Gastroesophageal sphincter (tissue), 4 donors: ENCODE data around the gene MISP3. TPM values are rescaled to one million over a fixed set of nuclear protein-coding genes. Genes with fewer than 3 reads are reported as not detected.

ENCODE experiments used
- ATAC-seq: fragments of 150-250 bp; one replicate; pipeline ENCODE4 v1.9.1; 2016; ENCODE audit warnings: mild to moderate bottlenecking, moderate library complexity
- H3K27ac ChIP-seq, 4 donors: fragments of 200-600 bp; sonication (generic) in 3 of 4; 1 replicate in 3 of 4; 2 replicates in 1 of 4; pipeline ENCODE4 v1.5.1; 2016 to 2019
- H3K27me3 ChIP-seq: fragments of 200-600 bp; sonication (generic); one replicate; pipeline ENCODE4 v1.5.1; 2019
- H3K36me3 ChIP-seq, 2 donors: fragments of 200-600 bp; sonication (generic); one replicate each; pipeline ENCODE4 v1.5.1; 2019; ENCODE audit warnings: control low read depth in 1 of 2
- H3K4me1 ChIP-seq, 3 donors: fragments of 200-600 bp; sonication (generic); 1 replicate in 2 of 3; 2 replicates in 1 of 3; pipeline ENCODE4 v1.5.1; 2016 to 2019; ENCODE audit warnings: control low read depth in 2 of 3
- H3K4me3 ChIP-seq, 2 donors: fragments of 200-600 bp; sonication (generic); one replicate each; pipeline ENCODE4 v1.5.1; 2019; ENCODE audit warnings: mild to moderate bottlenecking in 1 of 2, moderate library complexity in 1 of 2
- H3K9me3 ChIP-seq, 3 donors: fragments of 200-600 bp; sonication (generic); one replicate each; pipeline ENCODE4 v1.5.1; 2017 to 2019; ENCODE audit warnings: control low read depth in 2 of 3
- EP300 ChIP-seq: sonication (generic); formaldehyde crosslinking; IDR thresholded peaks from one replicate; pipeline ENCODE4 v1.6.1; 2017; ENCODE audit warnings: antibody characterized with exemption, mild to moderate bottlenecking
- POLR2A ChIP-seq, 2 donors: fragments of 450-650 bp; IDR thresholded peaks; one replicate each; pipeline ENCODE4 v1.6.1; 2017; ENCODE audit warnings: antibody characterized with exemption in 2 of 2, mild to moderate bottlenecking in 2 of 2, moderate library complexity in 1 of 2
- POLR2AphosphoS5 ChIP-seq: sonication (generic); formaldehyde crosslinking; IDR thresholded peaks from one replicate; pipeline ENCODE4 v1.6.1; 2017; ENCODE audit warnings: antibody characterized with exemption
- WGBS, 2 donors: methylation state at CpG; one replicate each; pipeline ENCODE4 v1.1.5; 2018; ENCODE audit warnings: low coverage in 1 of 2; 5-methylcytosine and 5-hydroxymethylcytosine counted together
- total RNA-seq, 4 donors: library from RNA; depleted of rRNA; stranded (reverse); fragments of >200 nt; gene quantifications; one replicate each; pipeline ENCODE4 v1.1.0, GENCODE V29; 2016
- TF ChIP-seq, protein P1 (sequence below), 4 experiments: fragments of 200-600 bp in 2 of 4; fragments of 450-650 bp in 2 of 4; sonication (generic) in 1 of 4; IDR thresholded peaks; one replicate each; pipeline ENCODE4 v1.5.1; 2017 to 2019; ENCODE audit warnings: antibody characterized with exemption in 4 of 4, mild to moderate bottlenecking in 2 of 4, moderate library complexity in 2 of 4

Gene MISP3
- total RNA-seq, 4 donors from 2014 or later: 2.7 to 9.5 (median 5.6) TPM

GRCh38 chr19:14054721-14055120, 17.9 kb upstream of the MISP3 start:
- no peak for ATAC-seq
- 63% methylated on average over 6 of the region's 11 CpGs; no CpG with 5 or more reads in 1 of the 2 donors for WGBS, 2 donors
- TF ChIP-seq POLR2A (IDR thresholded peaks at IDR 0.05) (no peak), POLR2AphosphoS5 (no peak), EP300 (no peak)
- TF ChIP-seq, protein P1, sequence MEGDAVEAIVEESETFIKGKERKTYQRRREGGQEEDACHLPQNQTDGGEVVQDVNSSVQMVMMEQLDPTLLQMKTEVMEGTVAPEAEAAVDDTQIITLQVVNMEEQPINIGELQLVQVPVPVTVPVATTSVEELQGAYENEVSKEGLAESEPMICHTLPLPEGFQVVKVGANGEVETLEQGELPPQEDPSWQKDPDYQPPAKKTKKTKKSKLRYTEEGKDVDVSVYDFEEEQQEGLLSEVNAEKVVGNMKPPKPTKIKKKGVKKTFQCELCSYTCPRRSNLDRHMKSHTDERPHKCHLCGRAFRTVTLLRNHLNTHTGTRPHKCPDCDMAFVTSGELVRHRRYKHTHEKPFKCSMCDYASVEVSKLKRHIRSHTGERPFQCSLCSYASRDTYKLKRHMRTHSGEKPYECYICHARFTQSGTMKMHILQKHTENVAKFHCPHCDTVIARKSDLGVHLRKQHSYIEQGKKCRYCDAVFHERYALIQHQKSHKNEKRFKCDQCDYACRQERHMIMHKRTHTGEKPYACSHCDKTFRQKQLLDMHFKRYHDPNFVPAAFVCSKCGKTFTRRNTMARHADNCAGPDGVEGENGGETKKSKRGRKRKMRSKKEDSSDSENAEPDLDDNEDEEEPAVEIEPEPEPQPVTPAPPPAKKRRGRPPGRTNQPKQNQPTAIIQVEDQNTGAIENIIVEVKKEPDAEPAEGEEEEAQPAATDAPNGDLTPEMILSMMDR (IDR thresholded peaks at IDR 0.05): no peak

DNA sequence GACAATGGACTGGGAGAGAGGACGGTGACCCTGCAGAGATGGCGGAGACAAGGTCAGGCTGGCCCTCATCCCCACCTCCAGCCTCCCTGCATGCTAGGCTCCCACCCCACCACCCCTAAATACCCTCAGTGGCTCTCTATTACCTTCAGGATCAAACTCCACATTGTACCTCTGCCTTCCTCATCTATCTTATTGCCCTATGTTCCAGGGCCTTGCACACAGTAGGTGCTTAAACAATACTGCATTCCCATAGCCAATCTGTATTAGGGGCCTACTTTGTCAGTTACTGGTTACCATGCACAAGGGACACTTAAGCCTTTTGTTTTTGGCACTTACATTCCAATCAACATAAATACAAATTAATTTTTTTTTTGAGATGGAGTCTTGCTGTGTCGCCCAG, 17.2 kb upstream of the MISP3 start:
- 80 to 90% methylated on average over 1 to 2 of the region's 3 CpGs for WGBS, 2 donors
- Histone ChIP-seq H3K4me3 (no peak overlapping the region), H3K27me3 (peaks cover 33% of the 10 kb centered on the region), H3K4me1 (peaks cover 0 to 28% (median 10%) of the 10 kb centered on the region in 3 donors), H3K9me3 (peaks cover 0 to 9% (median 0%) of the 10 kb centered on the region in 3 donors), H3K36me3 (peaks cover 0 to 7% of the 10 kb centered on the region in 2 donors), H3K27ac (no peak overlapping the region)
- TF ChIP-seq, protein P1 (IDR thresholded peaks at IDR 0.05): no peak
- TF ChIP-seq POLR2AphosphoS5 (no peak), POLR2A (IDR thresholded peaks at IDR 0.05) (no peak), EP300 (no peak)
- no peak for ATAC-seq

More at GRCh38 chr19:14054721-14055120, 17.9 kb upstream of the MISP3 start:
- Histone ChIP-seq H3K27me3 (peaks cover 27% of the 10 kb centered on the region), H3K36me3 (peaks cover 0 to 7% of the 10 kb centered on the region in 2 donors), H3K9me3 (peaks cover 0 to 9% (median 0%) of the 10 kb centered on the region in 3 donors), H3K4me3 (no peak overlapping the region), H3K27ac (no peak overlapping the region), H3K4me1 (peaks cover 0 to 28% (median 10%) of the 10 kb centered on the region in 3 donors)

DNA sequence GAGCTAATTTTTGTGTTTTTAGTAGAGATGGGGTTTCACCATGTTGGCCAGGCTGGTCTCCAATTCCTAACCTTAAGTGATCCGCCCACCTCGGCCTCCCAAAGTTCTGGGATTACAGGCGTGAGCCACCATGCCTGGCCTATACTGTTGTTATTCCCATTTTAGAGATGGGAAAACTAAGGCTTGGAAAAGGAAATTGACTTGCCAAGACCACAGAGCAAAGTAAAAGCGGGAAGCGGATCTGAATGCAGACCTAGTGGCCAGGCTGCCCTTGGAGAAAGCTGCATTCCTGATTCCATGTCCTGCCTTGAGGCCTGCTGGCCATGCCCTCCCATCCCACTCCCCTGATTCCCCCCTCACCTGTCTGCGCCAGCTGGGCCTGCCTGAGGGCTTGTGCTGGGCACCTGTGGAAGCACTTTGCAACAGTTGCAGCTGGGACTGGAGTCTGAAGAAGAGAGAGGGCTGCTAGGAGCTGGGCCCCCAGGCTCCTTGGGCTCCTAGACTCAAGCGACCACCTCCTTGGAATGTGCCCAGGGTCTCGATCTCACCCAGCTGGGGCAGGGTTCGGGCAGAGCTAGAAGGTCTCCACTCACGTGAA, 16.4 kb upstream of the MISP3 start:
- TF ChIP-seq EP300: no peak
- TF ChIP-seq, protein P1 (IDR thresholded peaks at IDR 0.05): no peak
- TF ChIP-seq POLR2AphosphoS5: no peak
- no peak for TF ChIP-seq POLR2A (IDR thresholded peaks at IDR 0.05)
- H3K27ac ChIP-seq: no peak overlapping the region
- peaks cover 41% of the 10 kb centered on the region for H3K27me3 ChIP-seq
- ATAC-seq: no peak
- WGBS, 2 donors: 93 to 100% methylated on average over 2 to 3 of the region's 10 CpGs
- H3K4me1 ChIP-seq: peaks cover 0 to 28% (median 10%) of the 10 kb centered on the region in 3 donors
- H3K9me3 ChIP-seq: peaks cover 0 to 9% (median 0%) of the 10 kb centered on the region in 3 donors
- peaks cover 0 to 7% of the 10 kb centered on the region in 2 donors for H3K36me3 ChIP-seq
- H3K4me3 ChIP-seq: no peak overlapping the region

GRCh38 chr19:14056741-14057356, 15.7 kb upstream of the MISP3 start:
- Histone ChIP-seq H3K27me3 (peaks cover 48% of the 10 kb centered on the region), H3K27ac (no peak overlapping the region), H3K4me1 (peaks cover 0 to 28% (median 10%) of the 10 kb centered on the region in 3 donors), H3K9me3 (peaks cover 0 to 9% (median 0%) of the 10 kb centered on the region in 3 donors), H3K4me3 (peak overlapping the region in 1 of 2 donors; percentile 50), H3K36me3 (peaks cover 0 to 4% of the 10 kb centered on the region in 2 donors)
- TF ChIP-seq, protein P1 (IDR thresholded peaks at IDR 0.05): no peak
- no peak for TF ChIP-seq POLR2AphosphoS5
- no peak for TF ChIP-seq EP300
- no peak for TF ChIP-seq POLR2A (IDR thresholded peaks at IDR 0.05)
- ATAC-seq: no peak
- 33 to 40% methylated on average over 6 to 8 of the region's 19 CpGs for WGBS, 2 donors
